Activated CD4-positive, CD25-positive, alpha-beta regulatory T cell treated with anti-CD3 and anti-CD28 coated beads, Interleukin-2, amount 50 U/mL, for 72 hours (primary cell): ENCODE measurements around the gene LBH.
A peak's percentile ranks its signal among the peaks of the same experiment; 100 is the strongest.

Experiments
- DNase-seq: peaks from one replicate; pipeline ENCODE4 v3.0.0; 2021

Gene LBH

GRCh38 chr2:30235859-30236535, 4.7 kb downstream of the LBH start:
- peak; percentile 59 for DNase-seq

GRCh38 chr2:30236591-30237238, 5.4 kb downstream of the LBH start:
- DNase-seq, result no peak

- no peak for DNase-seq
Measured at GRCh38 chr2:30237239-30237965, 6.1 kb downstream of the LBH start.

GRCh38 chr2:30237966-30238800, 6.8 kb downstream of the LBH start:
- DNase-seq, result no peak

- DNase-seq, result peak; percentile 76
Measured at GRCh38 chr2:30239308-30239985, 8.1 kb downstream of the LBH start.

GRCh38 chr2:30239986-30240752, 8.8 kb downstream of the LBH start:
- DNase-seq, result peak; percentile 27

GRCh38 chr2:30243231-30243630, 11.9 kb downstream of the LBH start:
- no peak for DNase-seq

GRCh38 chr2:30245364-30245763, 14.0 kb downstream of the LBH start:
- no peak for DNase-seq

GRCh38 chr2:30248791-30249190, 17.5 kb downstream of the LBH start:
- no peak for DNase-seq

- DNase-seq, result no peak
Measured at GRCh38 chr2:30249354-30249753, 18.0 kb downstream of the LBH start.

GRCh38 chr2:30250421-30250820, 19.1 kb downstream of the LBH start:
- DNase-seq, result no peak

- DNase-seq, result no peak
Measured at GRCh38 chr2:30252723-30253701, 21.7 kb downstream of the LBH start.

GRCh38 chr2:30253873-30254684, 22.7 kb downstream of the LBH start:
- no peak for DNase-seq

- DNase-seq, result no peak
Measured at GRCh38 chr2:30254685-30255001, 23.3 kb downstream of the LBH start.

GRCh38 chr2:30255026-30255425, 23.7 kb downstream of the LBH start:
- DNase-seq, result no peak

- no peak for DNase-seq
Measured at GRCh38 chr2:30255466-30256408, 24.4 kb downstream of the LBH start.

- no peak for DNase-seq
Measured at GRCh38 chr2:30257266-30258214, 26.2 kb downstream of the LBH start.
